Mesodermal cell (in vitro differentiated cells): Measurements from ENCODE around the gene ADIPOR2.

Experiments
- H3K27ac ChIP-seq: 2 replicates; pipeline ENCODE4 v1.7.0; 2013; ENCODE audit warnings: mild to moderate bottlenecking, low read depth, low read length, moderate library complexity; ENCODE audit not compliant: severe bottlenecking
- H3K36me3 ChIP-seq: 2 replicates; pipeline ENCODE4 v1.7.1; 2013; ENCODE audit warnings: mild to moderate bottlenecking, low read length, moderate library complexity; ENCODE audit not compliant: control insufficient read depth, insufficient read depth
- H3K4me1 ChIP-seq: one replicate; pipeline ENCODE4 v1.7.1; 2013; ENCODE audit warnings: mild to moderate bottlenecking, low read length; ENCODE audit not compliant: insufficient read depth, control insufficient read depth, poor library complexity, severe bottlenecking
- H3K4me3 ChIP-seq: 2 replicates; pipeline ENCODE4 v1.7.0; 2013; ENCODE audit warnings: low read length, control low read depth, mild to moderate bottlenecking; ENCODE audit not compliant: insufficient read depth, poor library complexity, severe bottlenecking; ENCODE audit errors: extremely low read depth
- H3K9me3 ChIP-seq: 2 replicates; pipeline ENCODE4 v1.7.1; 2013; ENCODE audit warnings: mild to moderate bottlenecking, low read length, moderate library complexity; ENCODE audit not compliant: control insufficient read depth
- WGBS, 2 experiments: methylation state at CpG; one replicate each; pipeline ENCODE4 v1.1.5; 2013; ENCODE audit warnings: missing lambda C conversion rate in 2 of 2; ENCODE audit not compliant: insufficient coverage in 2 of 2; 5-methylcytosine and 5-hydroxymethylcytosine counted together

The ADIPOR2 gene

GRCh38 chr12:1651946-1652345, 38.9 kb upstream of the ADIPOR2 start:
- Histone ChIP-seq H3K4me1 (peaks cover 9% of the 10 kb centered on the region), H3K9me3 (no peaks in the 10 kb centered on the region), H3K27ac (no peak overlapping the region), H3K4me3 (no peak overlapping the region), H3K36me3 (peaks cover 10% of the 10 kb centered on the region)

- WGBS, 2 experiments: 88% methylated on average over 6 of the region's 6 CpGs
- H3K4me3 ChIP-seq: no peak overlapping the region
- H3K27ac ChIP-seq: no peak overlapping the region
- H3K4me1 ChIP-seq: peaks cover 3% of the 10 kb centered on the region
- no peaks in the 10 kb centered on the region for H3K36me3 ChIP-seq
- no peaks in the 10 kb centered on the region for H3K9me3 ChIP-seq
Measured at GRCh38 chr12:1655225-1655788, 35.6 kb upstream of the ADIPOR2 start.

- H3K4me1 ChIP-seq: peaks cover 3% of the 10 kb centered on the region
- no peak overlapping the region for H3K27ac ChIP-seq
- 92 to 95% methylated on average over 12 of the region's 12 CpGs for WGBS, 2 experiments
- H3K36me3 ChIP-seq: no peaks in the 10 kb centered on the region
- no peaks in the 10 kb centered on the region for H3K9me3 ChIP-seq
- H3K4me3 ChIP-seq: no peak overlapping the region
Measured at GRCh38 chr12:1656902-1657301, 34.0 kb upstream of the ADIPOR2 start.

DNA sequence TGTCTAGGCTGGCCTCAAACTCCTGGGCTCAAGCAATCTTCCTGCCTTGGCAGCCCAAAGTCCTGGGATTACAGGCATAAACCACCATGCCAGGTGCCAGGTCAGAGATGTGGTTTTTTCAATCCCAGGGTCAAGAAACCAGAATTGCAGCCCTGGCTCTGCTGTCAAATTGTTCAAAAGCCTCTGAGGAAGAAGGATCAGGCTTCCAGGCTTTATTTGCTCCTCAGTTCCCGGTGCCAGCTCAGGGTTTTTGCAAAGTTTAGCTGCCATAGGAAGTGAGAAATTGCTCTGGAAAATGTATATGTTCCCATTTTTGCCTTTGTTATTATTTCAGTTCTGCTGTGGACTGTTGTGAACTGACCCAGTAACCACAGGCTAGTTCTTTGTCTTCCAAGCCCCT, 33.2 kb upstream of the ADIPOR2 start:
- Histone ChIP-seq H3K36me3 (no peaks in the 10 kb centered on the region), H3K4me3 (no peak overlapping the region), H3K4me1 (peaks cover 3% of the 10 kb centered on the region), H3K27ac (no peak overlapping the region), H3K9me3 (no peaks in the 10 kb centered on the region)
- 85 to 100% methylated on average over 1 of the region's 1 CpG for WGBS, 2 experiments

- H3K27ac ChIP-seq: no peak overlapping the region
- WGBS, 2 experiments: 41 to 54% methylated on average over 6 to 7 of the region's 20 CpGs
- H3K36me3 ChIP-seq: no peaks in the 10 kb centered on the region
- no peaks in the 10 kb centered on the region for H3K9me3 ChIP-seq
- no peak overlapping the region for H3K4me3 ChIP-seq
- no peaks in the 10 kb centered on the region for H3K4me1 ChIP-seq
Measured at GRCh38 chr12:1660304-1661187, 30.3 kb upstream of the ADIPOR2 start.

GRCh38 chr12:1661553-1662335, 29.1 kb upstream of the ADIPOR2 start:
- WGBS, 2 experiments: 0% methylated on average over 32 to 38 of the region's 69 CpGs
- Histone ChIP-seq H3K36me3 (no peaks in the 10 kb centered on the region), H3K27ac (no peak overlapping the region), H3K4me3 (peak overlapping the region; percentile 42), H3K4me1 (peaks cover 1% of the 10 kb centered on the region), H3K9me3 (no peaks in the 10 kb centered on the region)

DNA sequence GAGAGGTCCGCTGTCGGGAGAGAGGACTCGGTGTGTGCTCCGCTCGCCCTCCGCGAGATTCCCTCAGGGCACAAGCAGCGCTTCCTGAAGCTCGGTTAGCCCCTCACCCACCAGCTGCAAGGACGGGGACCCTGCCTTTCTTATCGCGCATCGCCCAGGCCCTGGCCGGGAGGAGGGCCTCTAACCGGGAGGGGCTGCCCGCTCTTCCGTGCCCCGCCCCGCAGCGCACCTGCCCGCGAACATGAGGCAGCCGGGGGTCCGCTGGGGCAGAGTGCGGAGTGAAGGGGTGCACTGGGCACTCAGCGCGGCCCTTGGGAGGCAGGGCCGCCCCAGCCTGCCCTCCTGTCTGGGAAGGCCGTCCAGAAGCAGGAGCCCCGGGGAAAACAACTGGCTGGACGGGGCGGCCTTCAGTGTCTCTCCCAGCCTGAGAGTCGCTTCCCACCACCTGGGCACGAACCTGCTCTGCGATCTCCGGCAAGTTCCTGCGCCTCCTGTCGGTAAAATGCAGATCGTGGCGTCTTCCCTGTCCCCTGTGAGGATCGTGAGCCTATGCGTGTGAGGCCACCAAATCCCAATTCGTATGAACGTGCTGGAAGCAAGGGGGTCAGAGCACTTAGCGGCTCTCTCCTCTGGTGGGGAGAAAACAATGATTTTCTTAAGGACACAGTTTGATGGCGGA, 28.0 kb upstream of the ADIPOR2 start:
- Histone ChIP-seq H3K4me3 (peak overlapping the region; percentile 18), H3K27ac (no peak overlapping the region), H3K9me3 (no peaks in the 10 kb centered on the region), H3K4me1 (peaks cover 3% of the 10 kb centered on the region), H3K36me3 (no peaks in the 10 kb centered on the region)
- 4 to 8% methylated on average over 31 to 35 of the region's 46 CpGs for WGBS, 2 experiments

DNA sequence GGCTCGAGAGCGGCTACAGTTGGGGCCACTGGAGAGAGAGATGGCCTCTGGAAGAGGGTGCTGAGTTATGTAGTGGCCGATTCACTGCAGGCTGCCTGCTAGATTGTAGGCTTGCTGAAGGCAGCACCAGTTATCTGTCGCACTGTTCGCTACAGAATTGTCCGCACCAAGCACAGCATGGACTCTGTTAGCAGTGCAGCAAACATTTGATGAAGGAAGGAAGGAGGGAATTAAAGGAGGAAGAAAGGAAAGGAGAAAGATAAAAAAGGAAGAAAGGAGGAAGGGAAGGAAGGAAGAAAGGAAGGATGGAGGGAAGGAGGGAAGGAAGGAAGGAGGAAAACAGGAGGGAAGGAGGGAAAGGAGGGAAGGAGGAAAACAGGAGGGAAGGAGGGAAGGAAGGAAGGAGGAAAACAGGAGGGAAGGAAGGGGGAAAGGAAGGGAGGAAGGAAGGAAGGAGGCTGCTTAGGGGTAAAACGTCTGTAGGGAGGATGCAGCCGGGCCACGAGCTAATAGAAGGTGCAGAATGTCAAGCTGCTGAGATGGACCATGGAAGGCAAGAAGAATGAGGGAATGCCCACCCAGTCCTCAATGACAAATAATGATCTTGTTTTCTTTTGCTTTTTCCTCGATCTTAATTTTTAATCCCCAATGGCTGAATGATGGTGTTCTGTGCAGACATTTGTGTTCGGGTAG, 27.3 kb upstream of the ADIPOR2 start:
- 76 to 78% methylated on average over 10 to 11 of the region's 11 CpGs for WGBS, 2 experiments
- no peak overlapping the region for H3K4me3 ChIP-seq
- H3K9me3 ChIP-seq: no peaks in the 10 kb centered on the region
- no peak overlapping the region for H3K27ac ChIP-seq
- peaks cover 3% of the 10 kb centered on the region for H3K4me1 ChIP-seq
- H3K36me3 ChIP-seq: no peaks in the 10 kb centered on the region

DNA sequence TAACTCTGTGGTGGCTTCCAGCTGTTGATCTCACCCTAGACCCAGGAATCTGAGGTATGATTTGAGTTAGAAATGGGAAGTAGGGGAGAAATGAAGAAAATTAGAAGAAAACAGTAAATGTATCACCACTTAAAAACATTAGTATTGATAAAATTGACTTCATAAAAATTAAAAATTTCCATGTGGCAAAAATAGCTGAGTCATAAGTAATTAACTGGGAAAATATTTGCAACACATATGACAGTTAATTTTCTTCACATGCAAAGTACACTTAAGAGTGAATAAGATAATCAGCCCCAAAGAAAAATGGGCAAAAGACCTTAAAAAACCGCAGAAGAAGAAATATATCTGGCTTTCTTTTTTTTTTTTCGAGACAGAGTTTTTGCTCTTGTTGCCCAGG, 25.5 kb upstream of the ADIPOR2 start:
- Histone ChIP-seq H3K27ac (no peak overlapping the region), H3K4me1 (peaks cover 3% of the 10 kb centered on the region), H3K4me3 (no peak overlapping the region), H3K36me3 (no peaks in the 10 kb centered on the region), H3K9me3 (no peaks in the 10 kb centered on the region)
- 100% methylated on average over 2 of the region's 2 CpGs; no CpG with 5 or more reads in 1 of the 2 experiments for WGBS, 2 experiments

DNA sequence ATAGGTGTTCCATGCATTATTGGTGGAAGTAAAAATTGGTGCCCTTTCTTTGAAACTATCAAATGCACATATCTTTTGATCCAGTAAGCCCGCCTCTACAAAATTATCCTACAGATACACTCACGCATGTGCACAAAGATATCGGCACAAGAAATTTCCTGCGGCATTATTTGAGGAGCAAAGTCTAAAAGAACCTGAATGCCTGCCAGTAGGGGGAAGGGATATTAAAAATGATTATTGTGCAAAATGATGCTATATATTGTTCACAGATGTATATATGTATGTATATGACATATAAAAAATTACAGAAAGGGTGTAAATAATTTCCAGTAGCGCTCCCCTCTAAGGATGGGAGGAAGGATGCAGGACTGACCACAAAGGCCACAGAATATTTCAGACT, 24.7 kb upstream of the ADIPOR2 start:
- 100% methylated on average over 4 of the region's 5 CpGs; no CpG with 5 or more reads in 1 of the 2 experiments for WGBS, 2 experiments
- Histone ChIP-seq H3K9me3 (no peaks in the 10 kb centered on the region), H3K4me3 (no peak overlapping the region), H3K27ac (no peak overlapping the region), H3K4me1 (peaks cover 3% of the 10 kb centered on the region), H3K36me3 (no peaks in the 10 kb centered on the region)
